ENCODE results near the gene HOXC11.

HOXC11 gene

DNA sequence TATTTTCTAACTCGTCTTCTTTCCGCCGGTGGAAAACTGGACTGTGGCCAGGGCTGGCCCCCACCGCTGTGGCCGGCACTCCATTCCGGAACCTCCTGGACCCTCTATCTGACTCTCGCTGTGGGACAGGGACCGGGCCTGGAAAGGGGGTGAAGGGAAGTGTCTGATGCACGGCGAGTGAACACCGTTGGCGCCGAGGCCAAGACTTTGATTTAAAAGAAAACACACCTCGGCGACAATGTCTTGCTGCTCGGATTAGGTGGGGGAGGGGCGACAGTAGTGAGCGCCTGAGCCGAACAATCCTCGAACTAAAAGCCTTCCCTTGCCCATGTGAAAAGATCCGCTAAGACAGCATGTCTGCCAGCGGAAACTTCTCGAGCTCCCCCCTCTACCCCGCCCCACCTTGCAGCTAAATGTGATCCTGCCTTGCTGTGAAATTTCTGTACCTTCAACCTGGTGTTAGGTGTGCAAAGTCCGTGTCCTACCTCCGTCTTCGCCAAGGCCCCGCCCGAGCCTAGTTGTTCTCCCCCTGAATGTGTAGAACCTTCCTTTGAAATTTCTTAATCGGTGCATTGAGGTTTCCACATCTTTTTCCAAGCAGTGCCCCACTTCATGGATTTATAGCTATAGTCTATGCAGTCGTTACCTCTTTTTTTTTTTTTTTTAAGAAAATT lies 2.7 kb downstream of the HOXC11 start:
- TF ChIP-seq, protein P1, sequence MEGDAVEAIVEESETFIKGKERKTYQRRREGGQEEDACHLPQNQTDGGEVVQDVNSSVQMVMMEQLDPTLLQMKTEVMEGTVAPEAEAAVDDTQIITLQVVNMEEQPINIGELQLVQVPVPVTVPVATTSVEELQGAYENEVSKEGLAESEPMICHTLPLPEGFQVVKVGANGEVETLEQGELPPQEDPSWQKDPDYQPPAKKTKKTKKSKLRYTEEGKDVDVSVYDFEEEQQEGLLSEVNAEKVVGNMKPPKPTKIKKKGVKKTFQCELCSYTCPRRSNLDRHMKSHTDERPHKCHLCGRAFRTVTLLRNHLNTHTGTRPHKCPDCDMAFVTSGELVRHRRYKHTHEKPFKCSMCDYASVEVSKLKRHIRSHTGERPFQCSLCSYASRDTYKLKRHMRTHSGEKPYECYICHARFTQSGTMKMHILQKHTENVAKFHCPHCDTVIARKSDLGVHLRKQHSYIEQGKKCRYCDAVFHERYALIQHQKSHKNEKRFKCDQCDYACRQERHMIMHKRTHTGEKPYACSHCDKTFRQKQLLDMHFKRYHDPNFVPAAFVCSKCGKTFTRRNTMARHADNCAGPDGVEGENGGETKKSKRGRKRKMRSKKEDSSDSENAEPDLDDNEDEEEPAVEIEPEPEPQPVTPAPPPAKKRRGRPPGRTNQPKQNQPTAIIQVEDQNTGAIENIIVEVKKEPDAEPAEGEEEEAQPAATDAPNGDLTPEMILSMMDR (IDR thresholded peaks at IDR 0.05; ENCODE audit: low read depth, low read length, missing control alignments): no peak
- no peak for DNase-seq (ENCODE audit: extremely low read depth, low read depth)
- H3K4me3 ChIP-seq (replicated peaks; ENCODE audit: low read depth, low read length): no peak overlapping the region

DNA sequence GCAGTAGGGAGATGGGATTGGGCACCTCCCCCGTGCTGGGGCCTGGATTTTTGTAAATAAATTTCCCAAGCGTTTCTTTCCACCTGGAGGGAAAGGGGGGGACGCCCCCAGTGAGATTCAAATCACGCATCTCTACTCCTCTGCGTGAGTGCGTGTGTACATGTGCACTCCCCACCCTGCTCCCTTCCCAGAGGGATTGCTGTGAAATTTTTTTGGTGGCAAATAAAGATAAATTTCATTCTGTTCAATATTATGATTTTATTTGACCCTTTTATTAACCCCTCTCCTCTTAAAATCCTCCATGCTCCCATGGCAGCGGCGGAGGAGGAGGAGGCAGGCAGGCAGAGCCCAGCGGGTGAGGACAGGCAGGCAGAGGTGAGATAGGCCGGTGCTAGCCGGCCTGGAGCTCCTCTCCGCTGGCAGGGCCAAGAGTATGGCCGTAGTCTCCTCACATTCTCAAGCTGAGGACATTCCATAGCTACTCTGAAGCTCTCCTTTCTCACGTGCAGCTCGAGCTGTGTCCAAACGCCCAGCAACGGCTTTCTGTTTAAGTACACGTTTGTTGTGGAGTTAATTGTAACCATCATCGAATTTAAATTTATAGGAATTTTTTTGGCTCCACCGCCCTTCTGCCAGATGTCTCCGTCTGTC lies 3.4 kb downstream of the HOXC11 start:
- peak; percentile 42 for DNase-seq (ENCODE audit: extremely low read depth, low read depth)
- H3K4me3 ChIP-seq (replicated peaks; ENCODE audit: low read depth, low read length): no peak overlapping the region
- TF ChIP-seq, protein P1 (IDR thresholded peaks at IDR 0.05; ENCODE audit: low read depth, low read length, missing control alignments): no peak

GRCh38 chr12:53976823-53977595 lies 4.1 kb downstream of the HOXC11 start:
- H3K4me3 ChIP-seq (replicated peaks; ENCODE audit: low read depth, low read length): no peak overlapping the region
- TF ChIP-seq, protein P1 (IDR thresholded peaks at IDR 0.05; ENCODE audit: low read depth, low read length, missing control alignments): no peak
- no peak for DNase-seq (ENCODE audit: extremely low read depth, low read depth)

GRCh38 chr12:53977596-53978445 lies 4.9 kb downstream of the HOXC11 start:
- TF ChIP-seq, protein P1 (IDR thresholded peaks at IDR 0.05; ENCODE audit: low read depth, low read length, missing control alignments): no peak
- no peak for DNase-seq (ENCODE audit: extremely low read depth, low read depth)
- no peak overlapping the region for H3K4me3 ChIP-seq (replicated peaks; ENCODE audit: low read depth, low read length)

GRCh38 chr12:53978477-53979356 lies 5.8 kb downstream of the HOXC11 start:
- H3K4me3 ChIP-seq (replicated peaks; ENCODE audit: low read depth, low read length): no peak overlapping the region

More at GRCh38 chr12:53978477-53979356, 5.8 kb downstream of the HOXC11 start:
- TF ChIP-seq, protein P1 (IDR thresholded peaks at IDR 0.05; ENCODE audit: low read depth, low read length, missing control alignments): no peak
- no peak for DNase-seq (ENCODE audit: extremely low read depth, low read depth)
